ENCODE measurements around the gene BICC1. TPM values are rescaled to one million over a fixed set of nuclear protein-coding genes. Genes with fewer than 3 reads are reported as not detected.

The BICC1 gene
- total RNA-seq, 1 donor from 2014 or later, result 7.6 TPM

DNA sequence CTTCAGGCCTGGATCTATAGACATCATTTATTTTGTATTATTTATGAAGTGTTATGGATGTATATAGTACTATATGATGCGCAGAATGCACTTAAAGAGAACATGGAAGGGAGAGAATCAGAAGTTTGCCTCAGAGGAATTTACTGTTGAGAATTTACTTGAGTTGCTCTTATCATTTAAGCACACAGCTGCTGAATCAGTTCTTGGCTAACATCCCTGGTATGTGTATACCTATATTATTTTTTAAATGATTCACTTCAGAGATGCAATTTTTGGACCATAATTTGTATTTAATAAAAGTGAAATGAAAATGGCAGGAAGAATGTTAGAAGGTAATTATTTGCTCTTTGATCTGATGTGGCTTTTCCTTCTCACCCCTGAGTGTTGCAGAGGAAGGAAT lies 191.6 kb downstream of the BICC1 start:
- DNase-seq, result no peak

- no peak for DNase-seq
Measured at GRCh38 chr10:58704671-58705141, 192.0 kb downstream of the BICC1 start.

- no peak for DNase-seq
Measured at GRCh38 chr10:58706836-58707235, 194.2 kb downstream of the BICC1 start.

DNA sequence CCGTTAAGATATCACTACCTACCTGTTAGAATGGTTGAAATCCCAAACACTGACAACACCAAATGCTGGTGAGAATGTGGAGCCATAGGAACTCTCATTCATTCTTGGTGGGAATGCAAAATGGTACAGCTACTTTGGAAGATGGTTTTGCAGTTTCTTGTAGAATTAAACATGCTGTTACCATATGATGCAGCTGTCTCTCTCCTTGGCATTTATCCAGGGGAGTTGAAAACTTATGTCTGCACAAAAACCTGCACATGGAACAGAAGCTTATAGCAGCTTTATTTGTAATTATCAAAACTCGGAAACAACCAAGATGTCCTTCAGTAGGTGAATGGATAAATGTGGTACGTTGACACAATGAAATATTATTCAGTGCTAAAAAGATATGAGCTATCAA lies 199.5 kb downstream of the BICC1 start:
- no peak for DNase-seq

- DNase-seq, result no peak
Measured at GRCh38 chr10:58712982-58713381, 200.3 kb downstream of the BICC1 start.

DNA sequence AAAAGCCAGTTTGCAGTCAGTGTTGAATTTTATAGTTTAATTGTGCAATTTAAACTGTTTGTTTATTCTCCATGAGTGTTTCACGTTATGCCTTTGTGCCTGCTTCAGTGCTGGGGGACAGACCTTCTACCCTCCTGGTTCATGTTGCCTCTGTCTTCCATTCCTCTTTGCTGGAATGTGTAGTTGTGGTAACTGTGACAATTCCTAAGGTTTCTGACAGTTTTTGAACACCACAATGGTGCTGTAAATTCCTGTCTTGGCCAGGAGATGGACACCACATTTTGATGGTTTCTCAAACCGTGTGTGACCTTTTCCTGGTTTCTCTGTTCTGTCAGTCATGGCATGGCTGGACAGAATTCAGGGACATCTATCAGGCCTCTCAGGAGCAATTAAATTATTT lies 201.7 kb downstream of the BICC1 start:
- DNase-seq, result no peak

DNA sequence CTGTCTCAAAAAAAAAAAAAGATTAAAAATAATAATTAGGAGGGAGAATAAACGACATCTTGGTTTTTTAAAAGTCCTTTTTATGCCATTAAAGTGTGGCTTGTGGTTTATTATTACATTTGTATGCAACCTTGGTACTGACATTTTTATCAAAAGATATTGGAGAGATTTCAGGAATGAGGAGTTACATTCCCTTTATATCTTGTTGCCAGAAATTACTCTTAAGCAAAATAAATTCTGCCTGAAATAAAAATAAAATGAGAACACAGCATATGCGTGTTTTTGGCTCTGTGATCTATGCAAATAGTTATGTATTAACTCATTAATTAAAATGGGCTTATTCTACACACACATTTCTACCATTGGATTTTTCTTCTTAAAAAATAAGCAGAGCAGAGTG lies 202.4 kb downstream of the BICC1 start:
- no peak for DNase-seq

GRCh38 chr10:58718596-58718995 lies 205.9 kb downstream of the BICC1 start:
- no peak for DNase-seq

DNA sequence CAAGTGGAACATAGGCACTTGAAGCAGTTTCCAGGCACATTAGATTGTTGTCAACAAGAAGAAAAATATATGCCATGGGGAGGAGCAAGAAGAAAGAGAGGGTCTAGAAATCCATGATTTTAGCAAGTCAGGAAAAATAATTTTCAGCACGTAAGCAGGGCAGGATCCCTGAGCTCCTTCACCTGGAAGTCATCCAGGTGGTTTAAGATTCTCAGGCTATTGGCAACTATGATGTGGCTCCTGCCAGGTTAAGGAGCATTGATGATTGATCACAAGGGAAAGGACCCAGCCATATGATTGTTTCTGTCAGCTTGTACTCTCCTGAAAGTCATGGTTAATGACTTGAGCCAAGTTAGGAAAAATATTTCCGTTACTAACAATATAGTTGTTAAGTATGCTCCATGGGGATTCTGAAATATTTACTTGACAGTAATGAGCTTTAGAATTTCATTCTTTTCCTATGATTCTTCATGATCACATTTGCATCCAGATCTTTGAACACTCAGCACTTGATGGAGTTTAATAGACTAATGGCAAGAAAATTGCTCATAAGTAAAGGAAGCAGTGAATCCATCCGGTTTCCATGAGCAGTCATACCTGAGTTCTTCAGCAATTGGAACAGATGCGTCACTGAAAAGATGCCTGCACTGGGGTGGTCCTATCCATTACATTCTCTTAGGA lies 209.1 kb downstream of the BICC1 start:
- no peak for DNase-seq

DNA sequence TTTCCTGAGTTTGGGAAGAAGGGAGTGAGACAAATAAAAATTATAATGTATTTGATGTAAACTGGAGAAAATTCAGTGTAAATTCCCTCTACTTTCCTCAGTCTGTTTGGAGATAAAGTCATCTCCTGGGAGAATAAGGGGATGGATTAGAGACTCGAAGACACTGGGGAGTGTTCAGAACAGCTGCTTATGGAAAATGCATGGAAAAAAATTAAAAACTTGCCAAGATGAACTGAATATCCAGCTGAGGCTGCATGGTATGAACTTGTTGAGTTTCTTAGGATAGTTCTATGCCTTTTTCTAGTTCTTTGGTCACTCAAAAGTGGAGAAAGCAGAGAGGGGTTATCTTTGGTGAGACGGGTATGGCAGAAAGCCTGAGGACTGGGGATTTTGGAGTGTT lies 210.5 kb downstream of the BICC1 start:
- no peak for DNase-seq

GRCh38 chr10:58723966-58724365 lies 211.3 kb downstream of the BICC1 start:
- no peak for DNase-seq

- no peak for DNase-seq
Measured at GRCh38 chr10:58724781-58725180, 212.1 kb downstream of the BICC1 start.

DNA sequence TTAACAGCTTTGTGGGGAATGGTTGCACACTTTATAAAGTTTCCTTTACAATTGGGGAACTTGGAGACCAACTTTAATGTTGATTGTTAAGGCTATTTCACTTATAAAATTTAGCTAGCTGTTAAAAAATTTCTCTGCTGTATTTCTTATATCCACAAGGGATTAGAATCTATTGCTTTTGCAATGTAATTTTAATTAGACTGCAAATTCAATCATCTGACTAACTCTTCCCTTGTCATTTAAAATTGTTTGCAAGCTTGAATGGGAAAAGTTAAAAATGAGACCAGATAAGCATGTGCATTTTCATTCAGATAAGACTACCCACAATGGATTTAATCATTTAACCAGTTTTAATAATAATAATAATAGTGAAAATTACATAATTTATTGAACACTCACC lies 213.2 kb downstream of the BICC1 start:
- DNase-seq, result no peak

DNA sequence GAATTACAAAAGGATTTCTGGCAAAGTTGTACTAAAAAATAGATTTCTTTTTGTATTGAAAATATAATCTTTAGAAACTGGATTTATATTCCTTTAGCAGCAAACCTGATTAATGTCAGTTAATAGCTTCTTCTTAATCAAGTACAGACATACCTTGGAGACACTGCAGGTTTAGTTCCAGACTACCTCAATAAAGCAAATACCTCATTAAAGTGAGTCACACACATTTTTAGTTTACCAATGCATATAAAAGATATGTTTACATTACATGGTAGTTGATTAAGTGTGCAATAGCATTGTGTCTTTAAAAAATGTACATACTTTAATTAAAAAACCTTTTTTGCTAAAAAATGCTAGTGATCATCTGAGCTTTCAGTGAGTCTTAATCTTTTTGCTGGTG lies 215.0 kb downstream of the BICC1 start:
- no peak for DNase-seq

- no peak for DNase-seq
Measured at GRCh38 chr10:58731276-58731675, 218.6 kb downstream of the BICC1 start.

- DNase-seq, result no peak
Measured at GRCh38 chr10:58733436-58733835, 220.8 kb downstream of the BICC1 start.

DNA sequence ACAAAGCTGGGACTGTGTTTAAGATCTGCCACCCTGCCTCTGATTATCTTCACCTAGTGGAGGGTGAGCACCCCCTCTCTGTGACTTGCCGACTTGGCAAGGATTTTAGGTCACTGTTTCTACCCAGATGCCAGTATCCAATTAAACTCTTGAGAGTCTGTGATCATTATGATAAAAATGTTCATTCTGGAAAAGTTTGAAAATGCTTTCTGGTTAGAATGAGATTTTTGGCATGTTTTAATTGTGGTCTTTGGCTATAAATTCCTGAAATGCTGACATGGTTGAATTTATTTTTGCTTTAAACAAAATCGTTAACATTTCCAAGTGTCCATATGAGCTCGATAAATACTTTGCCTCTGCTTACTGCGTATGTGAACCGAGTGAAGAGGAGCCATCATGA lies 221.4 kb downstream of the BICC1 start:
- DNase-seq, result no peak

GRCh38 chr10:58734664-58735063 lies 222.0 kb downstream of the BICC1 start:
- no peak for DNase-seq

DNA sequence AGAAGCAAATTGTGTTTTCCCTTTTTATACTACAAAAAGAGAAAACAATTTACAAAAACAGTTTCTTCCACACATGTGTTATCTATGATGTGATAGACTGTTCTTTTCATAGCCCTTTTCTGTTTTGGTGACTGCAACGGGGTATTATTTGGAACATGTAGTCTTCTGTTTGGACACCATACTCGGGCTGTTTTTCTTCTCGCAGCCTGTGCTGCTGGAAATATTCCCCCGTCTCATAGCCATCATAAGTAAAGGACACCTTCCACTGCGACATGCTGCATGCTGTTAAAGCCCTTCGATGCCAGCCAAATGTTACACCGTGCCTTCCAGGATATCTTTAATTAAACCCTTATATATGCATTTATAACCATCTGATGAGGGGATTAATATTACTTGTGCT lies 222.4 kb downstream of the BICC1 start:
- no peak for DNase-seq

GRCh38 chr10:58740620-58741369 lies 228.1 kb downstream of the BICC1 start:
- DNase-seq, result no peak

- no peak for DNase-seq
Measured at GRCh38 chr10:58741673-58742072, 229.0 kb downstream of the BICC1 start.

- no peak for DNase-seq
Measured at GRCh38 chr10:58742141-58742540, 229.5 kb downstream of the BICC1 start.

GRCh38 chr10:58743466-58744115 lies 230.9 kb downstream of the BICC1 start:
- DNase-seq, result no peak
